Measurements from ENCODE around the gene FLG2.

DNA sequence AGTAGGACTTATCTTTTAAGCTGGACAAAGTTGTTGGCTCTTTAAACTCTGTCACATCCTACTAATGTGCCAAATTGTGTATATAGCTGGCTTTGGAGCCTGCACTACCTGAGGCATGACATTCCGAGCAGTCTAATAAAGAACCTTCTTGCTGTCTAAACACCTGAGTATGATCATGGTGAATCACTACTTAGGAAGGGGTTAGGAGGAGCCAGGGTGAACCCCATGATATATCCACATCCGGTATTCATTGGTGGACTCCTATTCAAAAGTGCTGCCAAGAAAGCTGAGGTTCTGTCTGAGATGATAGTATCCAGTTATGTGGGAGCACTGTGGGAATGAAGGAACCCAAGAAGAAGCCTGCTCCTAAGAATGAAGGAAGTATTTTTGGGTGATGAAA, 27.1 kb upstream of the FLG2 start:
- TF ChIP-seq, protein P1, sequence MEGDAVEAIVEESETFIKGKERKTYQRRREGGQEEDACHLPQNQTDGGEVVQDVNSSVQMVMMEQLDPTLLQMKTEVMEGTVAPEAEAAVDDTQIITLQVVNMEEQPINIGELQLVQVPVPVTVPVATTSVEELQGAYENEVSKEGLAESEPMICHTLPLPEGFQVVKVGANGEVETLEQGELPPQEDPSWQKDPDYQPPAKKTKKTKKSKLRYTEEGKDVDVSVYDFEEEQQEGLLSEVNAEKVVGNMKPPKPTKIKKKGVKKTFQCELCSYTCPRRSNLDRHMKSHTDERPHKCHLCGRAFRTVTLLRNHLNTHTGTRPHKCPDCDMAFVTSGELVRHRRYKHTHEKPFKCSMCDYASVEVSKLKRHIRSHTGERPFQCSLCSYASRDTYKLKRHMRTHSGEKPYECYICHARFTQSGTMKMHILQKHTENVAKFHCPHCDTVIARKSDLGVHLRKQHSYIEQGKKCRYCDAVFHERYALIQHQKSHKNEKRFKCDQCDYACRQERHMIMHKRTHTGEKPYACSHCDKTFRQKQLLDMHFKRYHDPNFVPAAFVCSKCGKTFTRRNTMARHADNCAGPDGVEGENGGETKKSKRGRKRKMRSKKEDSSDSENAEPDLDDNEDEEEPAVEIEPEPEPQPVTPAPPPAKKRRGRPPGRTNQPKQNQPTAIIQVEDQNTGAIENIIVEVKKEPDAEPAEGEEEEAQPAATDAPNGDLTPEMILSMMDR (IDR thresholded peaks at IDR 0.05; ENCODE audit: poor library complexity): no peak
- TF ChIP-seq EZH2 (IDR thresholded peaks at IDR 0.05; ENCODE audit: borderline replicate concordance) (no peak), EZH2phosphoT487 (IDR thresholded peaks at IDR 0.05; ENCODE audit: low read depth, severe bottlenecking, unreplicated experiment) (no peak)
